Measurements from ENCODE around the gene L3MBTL4. TPM values are rescaled to one million over a fixed set of nuclear protein-coding genes. Genes with fewer than 3 reads are reported as not detected.

L3MBTL4 gene
- polyA plus RNA-seq, 1 of the 3 experiments (the other 2 are of a cell fraction) = 0.02 TPM

DNA sequence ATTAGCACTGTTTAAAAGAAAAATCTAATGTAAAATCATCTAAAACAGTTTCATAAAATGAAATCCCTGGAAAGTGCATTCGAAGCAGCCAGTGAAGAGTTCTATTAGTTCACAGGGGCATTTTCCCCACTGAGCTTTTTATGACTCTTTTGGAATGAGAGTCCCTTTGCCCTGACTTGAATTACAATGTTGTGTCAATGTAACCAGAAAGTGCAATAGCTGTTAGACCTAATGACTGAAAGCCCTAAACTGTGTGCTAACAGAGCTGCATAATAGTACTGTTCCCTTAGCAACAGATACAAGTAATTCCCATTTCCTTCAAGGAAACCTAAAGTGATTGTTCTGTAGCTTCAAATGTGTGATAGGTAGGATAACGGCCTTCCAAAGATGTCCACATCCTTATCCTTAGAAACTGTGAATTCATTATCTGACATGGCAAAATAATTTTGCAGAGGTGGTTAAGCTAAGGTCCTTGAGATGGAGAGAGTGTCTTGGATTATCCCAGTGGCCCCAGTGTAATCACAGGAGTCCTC lies 134.4 kb downstream of the L3MBTL4 start:
- DNase-seq = no peak
- TF ChIP-seq, protein P1, sequence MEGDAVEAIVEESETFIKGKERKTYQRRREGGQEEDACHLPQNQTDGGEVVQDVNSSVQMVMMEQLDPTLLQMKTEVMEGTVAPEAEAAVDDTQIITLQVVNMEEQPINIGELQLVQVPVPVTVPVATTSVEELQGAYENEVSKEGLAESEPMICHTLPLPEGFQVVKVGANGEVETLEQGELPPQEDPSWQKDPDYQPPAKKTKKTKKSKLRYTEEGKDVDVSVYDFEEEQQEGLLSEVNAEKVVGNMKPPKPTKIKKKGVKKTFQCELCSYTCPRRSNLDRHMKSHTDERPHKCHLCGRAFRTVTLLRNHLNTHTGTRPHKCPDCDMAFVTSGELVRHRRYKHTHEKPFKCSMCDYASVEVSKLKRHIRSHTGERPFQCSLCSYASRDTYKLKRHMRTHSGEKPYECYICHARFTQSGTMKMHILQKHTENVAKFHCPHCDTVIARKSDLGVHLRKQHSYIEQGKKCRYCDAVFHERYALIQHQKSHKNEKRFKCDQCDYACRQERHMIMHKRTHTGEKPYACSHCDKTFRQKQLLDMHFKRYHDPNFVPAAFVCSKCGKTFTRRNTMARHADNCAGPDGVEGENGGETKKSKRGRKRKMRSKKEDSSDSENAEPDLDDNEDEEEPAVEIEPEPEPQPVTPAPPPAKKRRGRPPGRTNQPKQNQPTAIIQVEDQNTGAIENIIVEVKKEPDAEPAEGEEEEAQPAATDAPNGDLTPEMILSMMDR (IDR thresholded peaks at IDR 0.05) = no peak
- TF ChIP-seq TCF12 (IDR thresholded peaks at IDR 0.05) (no peak), JUND (IDR thresholded peaks at IDR 0.05) (no peak), NRF1 (IDR thresholded peaks at IDR 0.05; ENCODE audit: low read depth, low read length) (no peak), GATA2 (CRISPR knock-in tag; IDR thresholded peaks at IDR 0.05) (no peak)
- TF ChIP-seq, protein P2, sequence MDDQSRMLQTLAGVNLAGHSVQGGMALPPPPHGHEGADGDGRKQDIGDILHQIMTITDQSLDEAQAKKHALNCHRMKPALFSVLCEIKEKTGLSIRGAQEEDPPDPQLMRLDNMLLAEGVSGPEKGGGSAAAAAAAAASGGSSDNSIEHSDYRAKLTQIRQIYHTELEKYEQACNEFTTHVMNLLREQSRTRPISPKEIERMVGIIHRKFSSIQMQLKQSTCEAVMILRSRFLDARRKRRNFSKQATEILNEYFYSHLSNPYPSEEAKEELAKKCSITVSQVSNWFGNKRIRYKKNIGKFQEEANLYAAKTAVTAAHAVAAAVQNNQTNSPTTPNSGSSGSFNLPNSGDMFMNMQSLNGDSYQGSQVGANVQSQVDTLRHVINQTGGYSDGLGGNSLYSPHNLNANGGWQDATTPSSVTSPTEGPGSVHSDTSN (IDR thresholded peaks at IDR 0.05) = no peak
- Histone ChIP-seq H3K79me2 (ENCODE audit: insufficient read depth) (no peaks in the 10 kb centered on the region), H3K27ac (ENCODE audit: low read depth in 2 of 2, low read length in 1 of 2) (no peak overlapping the region), H3K9ac (no peak overlapping the region), H3K4me1 (ENCODE audit: control insufficient read depth in 1 of 2, insufficient read depth in 2 of 2, low read depth in 1 of 2, low read length in 1 of 2) (no peaks in the 10 kb centered on the region), H3K4me2 (no peak overlapping the region), H3K9me3 (no peaks in the 10 kb centered on the region), H3K27me3 (ENCODE audit: insufficient read depth) (no peaks in the 10 kb centered on the region), H2AFZ (ENCODE audit: low read depth) (no peak overlapping the region), H4K20me1 (ENCODE audit: insufficient read depth) (no peaks in the 10 kb centered on the region), H3K36me3 (replicated peaks in 1 of 2; ENCODE audit: control insufficient read depth in 1 of 2, insufficient read depth in 2 of 2, low read length in 1 of 2) (no peaks in the 10 kb centered on the region), H3F3A (replicated peaks; ENCODE audit: insufficient read depth) (no peaks in the 10 kb centered on the region), H3K9me2 (no peaks in the 10 kb centered on the region), H3K4me3 (ENCODE audit: low read depth in 2 of 2, low read length in 1 of 2) (no peak overlapping the region)
- 31% methylated on average over 2 of the region's 2 CpGs for WGBS (ENCODE audit: low lambda C conversion rate)
- ChIA-PET CTCF (interaction anchor here (0.9 kb wide), 1 partner anchor 13 kb away, joined by 3 read pairs; no protein-coding TSS in a partner anchor), POLR2A (no interaction called here)

DNA sequence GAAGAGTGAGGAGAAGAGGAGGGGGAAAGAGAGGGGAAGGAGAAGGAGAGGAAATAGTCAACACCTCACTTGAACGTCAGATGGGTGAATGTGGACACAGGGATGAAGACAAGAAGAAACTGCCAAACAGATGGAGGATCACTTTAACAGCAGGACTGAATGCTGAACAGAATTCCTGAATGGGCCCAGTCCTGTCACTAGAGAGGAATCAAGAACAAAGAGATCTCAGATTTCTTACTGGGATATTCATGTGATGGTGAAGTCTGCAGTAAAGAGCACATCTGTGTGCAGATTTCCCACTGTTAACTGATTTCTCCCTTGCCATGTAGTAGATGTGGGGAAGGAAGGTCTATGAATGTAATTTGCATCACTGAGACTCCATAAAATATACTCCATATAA lies 135.4 kb downstream of the L3MBTL4 start:
- H3F3A ChIP-seq (replicated peaks; ENCODE audit: insufficient read depth) = no peaks in the 10 kb centered on the region

More for the DNA sequence above, 135.4 kb downstream of the L3MBTL4 start:
- ChIA-PET POLR2A (no interaction called here), CTCF (no interaction called here)
- no peaks in the 10 kb centered on the region for H3K4me1 ChIP-seq (ENCODE audit: control insufficient read depth in 1 of 2, insufficient read depth in 2 of 2, low read depth in 1 of 2, low read length in 1 of 2)
- no peaks in the 10 kb centered on the region for H4K20me1 ChIP-seq (ENCODE audit: insufficient read depth)
- TF ChIP-seq FOSL2 (IDR thresholded peaks at IDR 0.05; ENCODE audit: borderline replicate concordance, low read depth) (no peak), EZH2phosphoT487 (IDR thresholded peaks at IDR 0.05; ENCODE audit: borderline replicate concordance, low read depth) (no peak), SIN3A (IDR thresholded peaks at IDR 0.05; ENCODE audit: borderline replicate concordance, low read depth, low read length) (no peak), CHD2 (IDR thresholded peaks at IDR 0.05; ENCODE audit: low read length, partially characterized antibody) (no peak), TEAD4 (IDR thresholded peaks at IDR 0.05; ENCODE audit: borderline replicate concordance, insufficient read depth) (no peak), RAD21 (IDR thresholded peaks at IDR 0.05; ENCODE audit: low read length) (no peak)
- TF ChIP-seq, protein P3, sequence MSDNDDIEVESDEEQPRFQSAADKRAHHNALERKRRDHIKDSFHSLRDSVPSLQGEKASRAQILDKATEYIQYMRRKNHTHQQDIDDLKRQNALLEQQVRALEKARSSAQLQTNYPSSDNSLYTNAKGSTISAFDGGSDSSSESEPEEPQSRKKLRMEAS (IDR thresholded peaks at IDR 0.05; ENCODE audit: low read depth) = no peak
- TF ChIP-seq, protein P4, sequence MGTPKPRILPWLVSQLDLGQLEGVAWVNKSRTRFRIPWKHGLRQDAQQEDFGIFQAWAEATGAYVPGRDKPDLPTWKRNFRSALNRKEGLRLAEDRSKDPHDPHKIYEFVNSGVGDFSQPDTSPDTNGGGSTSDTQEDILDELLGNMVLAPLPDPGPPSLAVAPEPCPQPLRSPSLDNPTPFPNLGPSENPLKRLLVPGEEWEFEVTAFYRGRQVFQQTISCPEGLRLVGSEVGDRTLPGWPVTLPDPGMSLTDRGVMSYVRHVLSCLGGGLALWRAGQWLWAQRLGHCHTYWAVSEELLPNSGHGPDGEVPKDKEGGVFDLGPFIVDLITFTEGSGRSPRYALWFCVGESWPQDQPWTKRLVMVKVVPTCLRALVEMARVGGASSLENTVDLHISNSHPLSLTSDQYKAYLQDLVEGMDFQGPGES (IDR thresholded peaks at IDR 0.05; ENCODE audit: low read depth, low read length) = no peak
- no peaks in the 10 kb centered on the region for H3K9me2 ChIP-seq
- H3K9ac ChIP-seq = no peak overlapping the region
- WGBS (ENCODE audit: low lambda C conversion rate) = 50% methylated on average over 1 of the region's 1 CpG
- no peak overlapping the region for H3K4me2 ChIP-seq
- no peaks in the 10 kb centered on the region for H3K79me2 ChIP-seq (ENCODE audit: insufficient read depth)
- no peaks in the 10 kb centered on the region for H3K36me3 ChIP-seq (replicated peaks in 1 of 2; ENCODE audit: control insufficient read depth in 1 of 2, insufficient read depth in 2 of 2, low read length in 1 of 2)
- no peak overlapping the region for H3K4me3 ChIP-seq (ENCODE audit: low read depth in 2 of 2, low read length in 1 of 2)
- no peaks in the 10 kb centered on the region for H3K27me3 ChIP-seq (ENCODE audit: insufficient read depth)
- H3K9me3 ChIP-seq = no peaks in the 10 kb centered on the region
- no peak overlapping the region for H2AFZ ChIP-seq (ENCODE audit: low read depth)
- H3K27ac ChIP-seq (ENCODE audit: low read depth in 2 of 2, low read length in 1 of 2) = no peak overlapping the region
- DNase-seq = no peak

All from SK-N-SH (cell line).